ENCODE data around the gene ANKRD11. TPM values are rescaled to one million over a fixed set of nuclear protein-coding genes. Genes with fewer than 3 reads are reported as not detected.
A peak's percentile ranks its signal among the peaks of the same experiment; 100 is the strongest.
"Not testable (repeated sequence)": the region's sequence is repeated elsewhere in the genome, so short reads cannot be mapped to it uniquely, and the experiment has no call there.

Gene ANKRD11
- total RNA-seq, 2 experiments from 2014 or later, result 157 to 175 TPM

- ChIA-PET POLR2A (no interaction called here), CTCF (no interaction called here)
- Mint-ChIP-seq H3K27ac (no peak overlapping the region), H3K36me3 (ENCODE audit: low read depth) (no peaks in the 10 kb centered on the region), H3K27me3 (ENCODE audit: low read depth) (peaks cover 21% of the 10 kb centered on the region), H3K4me1 (ENCODE audit: low read depth) (peaks cover 23% of the 10 kb centered on the region), H3K4me3 (peak overlapping the region; percentile 58), H3K9me3 (ENCODE audit: insufficient read depth) (no peaks in the 10 kb centered on the region)
- ATAC-seq (peak; percentile 45), DNase-seq (peak; percentile 33)
These were observed 233.1 kb downstream of the ANKRD11 start for GRCh38 chr16:89257281-89257731.

DNA sequence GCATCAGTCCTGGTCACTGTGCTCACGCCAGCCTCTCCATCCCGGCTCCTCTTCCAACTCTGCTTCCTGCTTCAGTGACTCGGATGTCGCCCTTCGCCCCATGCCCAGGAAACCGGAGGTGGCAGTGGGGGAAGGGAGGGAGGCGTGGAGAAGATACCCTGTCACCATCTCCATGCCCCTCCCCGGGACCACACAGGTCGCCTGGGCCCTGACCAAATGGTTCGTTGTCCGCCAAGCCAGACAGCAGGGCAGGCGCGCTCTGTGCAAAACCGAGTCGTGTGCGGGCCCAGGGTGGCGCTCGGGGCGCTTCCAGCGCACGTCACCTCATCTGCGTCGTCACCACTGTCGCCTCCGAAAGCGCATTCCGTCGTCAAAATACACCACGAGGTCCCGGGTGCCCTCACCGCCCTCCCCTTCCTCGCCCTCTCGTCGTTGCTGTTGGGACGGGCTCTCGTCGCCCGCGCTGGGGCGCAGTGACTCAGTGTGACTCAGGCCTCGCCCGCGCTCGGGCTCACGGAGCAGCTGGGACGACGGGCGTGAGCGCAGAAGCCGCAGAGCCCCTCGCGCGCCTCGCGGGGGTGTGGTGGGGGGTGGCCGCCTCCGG, 233.6 kb downstream of the ANKRD11 start:
- Mint-ChIP-seq H3K4me1 (ENCODE audit: low read depth) (peaks cover 23% of the 10 kb centered on the region), H3K36me3 (ENCODE audit: low read depth) (no peaks in the 10 kb centered on the region), H3K27ac (no peak overlapping the region), H3K9me3 (ENCODE audit: insufficient read depth) (no peaks in the 10 kb centered on the region), H3K27me3 (ENCODE audit: low read depth) (peaks cover 21% of the 10 kb centered on the region), H3K4me3 (peak overlapping the region; percentile 39)
- ChIA-PET POLR2A (no interaction called here), CTCF (no interaction called here)
- DNase-seq, result peak; percentile 75
- ATAC-seq, result peak; percentile 88

- H3K27ac Mint-ChIP-seq, result no peak overlapping the region
- peaks cover 4% of the 10 kb centered on the region for H3K9me3 Mint-ChIP-seq (ENCODE audit: insufficient read depth)
- POLR2A ChIA-PET, result interaction anchor here (1.2 to 1.3 kb wide), 2 partner anchors 9 to 12 kb away, joined by 3 read pairs; no protein-coding TSS in a partner anchor
- CTCF ChIA-PET, result interaction anchor here (0.6 kb wide), 1 partner anchor 142 kb away, joined by 3 read pairs; no protein-coding TSS in a partner anchor
- no peak overlapping the region for H3K4me3 Mint-ChIP-seq
- peaks cover 19% of the 10 kb centered on the region for H3K4me1 Mint-ChIP-seq (ENCODE audit: low read depth)
- ATAC-seq (no peak), DNase-seq (no peak)
- peaks cover 5% of the 10 kb centered on the region for H3K36me3 Mint-ChIP-seq (ENCODE audit: low read depth)
- peaks cover 23% of the 10 kb centered on the region for H3K27me3 Mint-ChIP-seq (ENCODE audit: low read depth)
These were observed 236.6 kb downstream of the ANKRD11 start for GRCh38 chr16:89253548-89254287.

- Mint-ChIP-seq H3K9me3 (ENCODE audit: insufficient read depth) (peaks cover 4% of the 10 kb centered on the region), H3K4me1 (ENCODE audit: low read depth) (peaks cover 10% of the 10 kb centered on the region), H3K27me3 (ENCODE audit: low read depth) (peaks cover 2% of the 10 kb centered on the region), H3K4me3 (peak overlapping the region; percentile 73), H3K27ac (no peak overlapping the region), H3K36me3 (ENCODE audit: low read depth) (peaks cover 5% of the 10 kb centered on the region)
- POLR2A ChIA-PET, result interaction anchor here (0.9 to 1.5 kb wide), 3 partner anchors 13 to 260 kb away, joined by 3 to 7 read pairs (median 3); partner anchors contain the start of gene ZNF778
- no peak for DNase-seq
- CTCF ChIA-PET, result no interaction called here
- no peak for ATAC-seq
These were observed 242.0 kb downstream of the ANKRD11 start for GRCh38 chr16:89248196-89248982.

DNA sequence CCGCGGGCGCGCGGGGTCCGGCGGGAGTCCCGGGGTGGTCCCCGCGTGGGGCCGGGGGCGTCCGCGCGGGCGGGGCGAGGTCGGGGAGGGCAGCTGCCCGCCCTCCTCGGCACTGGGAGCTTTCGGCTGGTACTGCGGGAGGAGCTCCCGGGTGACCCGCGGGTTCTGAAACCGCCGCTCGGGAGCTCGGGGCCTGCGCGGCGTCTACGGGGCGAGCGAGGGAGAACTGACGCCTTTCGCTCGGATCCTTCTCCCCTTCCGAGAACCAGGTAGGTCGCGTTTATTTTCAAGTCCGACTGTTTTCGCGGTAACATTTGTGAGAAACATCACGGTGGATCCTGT, 242.7 kb downstream of the ANKRD11 start:
- H3K9me3 Mint-ChIP-seq (ENCODE audit: insufficient read depth); H3K27ac Mint-ChIP-seq: not testable (repeated sequence)

GRCh38 chr16:89246903-89247733, 243.2 kb downstream of the ANKRD11 start:
- ATAC-seq, result peak; percentile 91
- H3K4me3 Mint-ChIP-seq, result peak overlapping the region; percentile 67
- ChIA-PET CTCF (interaction anchor here (0.7 to 1.0 kb wide), 4 partner anchors 13 to 310 kb away, joined by 3 to 4 read pairs (median 4); no protein-coding TSS in a partner anchor), POLR2A (interaction anchor here (0.6 to 1.5 kb wide), 6 partner anchors 14 to 262 kb away, joined by 3 to 7 read pairs (median 3); partner anchors contain the start of gene ZNF778)
- peaks cover 15% of the 10 kb centered on the region for H3K4me1 Mint-ChIP-seq (ENCODE audit: low read depth)
- H3K27me3 Mint-ChIP-seq (ENCODE audit: low read depth), result peaks cover 2% of the 10 kb centered on the region
- peaks cover 5% of the 10 kb centered on the region for H3K36me3 Mint-ChIP-seq (ENCODE audit: low read depth)
- peaks cover 4% of the 10 kb centered on the region for H3K9me3 Mint-ChIP-seq (ENCODE audit: insufficient read depth)
- DNase-seq, result peak; percentile 96
- H3K27ac Mint-ChIP-seq, result peak overlapping the region; percentile 57

More for the DNA sequence above, 242.7 kb downstream of the ANKRD11 start:
- peak overlapping the region; percentile 73 for H3K4me3 Mint-ChIP-seq
- ChIA-PET POLR2A (interaction anchor here (0.9 to 1.5 kb wide), 4 partner anchors 13 to 261 kb away, joined by 3 to 7 read pairs (median 3); partner anchors contain the start of gene ZNF778), CTCF (interaction anchor here (0.7 to 1.0 kb wide), 3 partner anchors 12 to 310 kb away, joined by 3 to 4 read pairs (median 4); no protein-coding TSS in a partner anchor)
- H3K27me3 Mint-ChIP-seq (ENCODE audit: low read depth); DNase-seq; H3K36me3 Mint-ChIP-seq (ENCODE audit: low read depth); ATAC-seq: not testable (repeated sequence)
- H3K4me1 Mint-ChIP-seq (ENCODE audit: low read depth), result peaks cover 15% of the 10 kb centered on the region

- ChIA-PET POLR2A (interaction anchor here (0.7 to 1.5 kb wide), 2 partner anchors 29 to 67 kb away, joined by 3 to 7 read pairs; partner anchors contain the start of gene ZNF778), CTCF (interaction anchor here (0.8 kb wide), 1 partner anchor 42 kb away, joined by 3 read pairs; no protein-coding TSS in a partner anchor)
- ATAC-seq, result no peak
- peaks cover 2% of the 10 kb centered on the region for H3K27me3 Mint-ChIP-seq (ENCODE audit: low read depth)
- peaks cover 5% of the 10 kb centered on the region for H3K36me3 Mint-ChIP-seq (ENCODE audit: low read depth)
- H3K9me3 Mint-ChIP-seq (ENCODE audit: insufficient read depth), result peaks cover 4% of the 10 kb centered on the region
- no peak for DNase-seq
- no peak overlapping the region for H3K27ac Mint-ChIP-seq
- peak overlapping the region; percentile 57 for H3K4me3 Mint-ChIP-seq
- peaks cover 19% of the 10 kb centered on the region for H3K4me1 Mint-ChIP-seq (ENCODE audit: low read depth)
These were observed 243.9 kb downstream of the ANKRD11 start for GRCh38 chr16:89246383-89246902.

- H3K27ac Mint-ChIP-seq, result no peak overlapping the region
- peaks cover under 1% of the 10 kb centered on the region for H3K9me3 Mint-ChIP-seq (ENCODE audit: insufficient read depth)
- peaks cover 25% of the 10 kb centered on the region for H3K4me1 Mint-ChIP-seq (ENCODE audit: low read depth)
- DNase-seq, result no peak
- ChIA-PET POLR2A (no interaction called here), CTCF (no interaction called here)
- no peaks in the 10 kb centered on the region for H3K27me3 Mint-ChIP-seq (ENCODE audit: low read depth)
- peaks cover 2% of the 10 kb centered on the region for H3K36me3 Mint-ChIP-seq (ENCODE audit: low read depth)
- ATAC-seq, result no peak
- H3K4me3 Mint-ChIP-seq, result no peak overlapping the region
These were observed 245.6 kb downstream of the ANKRD11 start for GRCh38 chr16:89244754-89245153.

DNA sequence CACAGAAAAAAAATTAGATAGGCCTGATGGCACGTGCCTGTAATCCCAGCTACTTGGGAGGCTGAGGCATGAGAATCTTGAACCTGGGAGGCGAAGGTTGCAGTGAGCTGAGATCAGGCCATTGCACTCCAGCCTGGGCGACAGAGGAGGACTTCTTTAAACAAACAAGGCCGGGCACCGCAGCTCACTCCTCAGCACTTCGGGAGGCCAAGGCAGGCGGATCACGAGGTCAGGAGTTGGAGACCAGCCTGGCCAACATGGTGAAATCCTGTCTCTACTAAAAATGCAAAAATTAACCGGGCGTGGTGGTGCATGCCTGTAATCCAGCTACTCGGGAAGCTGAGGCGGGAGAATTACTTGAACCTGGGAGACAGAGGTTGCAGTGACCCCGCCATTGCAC, 246.1 kb downstream of the ANKRD11 start:
- DNase-seq; ATAC-seq; H3K4me3 Mint-ChIP-seq; H3K9me3 Mint-ChIP-seq (ENCODE audit: insufficient read depth); POLR2A ChIA-PET; H3K36me3 Mint-ChIP-seq (ENCODE audit: low read depth); CTCF ChIA-PET; H3K27me3 Mint-ChIP-seq (ENCODE audit: low read depth); H3K27ac Mint-ChIP-seq: not testable (repeated sequence)
- H3K4me1 Mint-ChIP-seq (ENCODE audit: low read depth), result peaks cover 26% of the 10 kb centered on the region

- no peaks in the 10 kb centered on the region for H3K27me3 Mint-ChIP-seq (ENCODE audit: low read depth)
- H3K4me1 Mint-ChIP-seq (ENCODE audit: low read depth), result peaks cover 26% of the 10 kb centered on the region
- H3K27ac Mint-ChIP-seq, result no peak overlapping the region
- ATAC-seq (no peak), DNase-seq (no peak)
- ChIA-PET CTCF (no interaction called here), POLR2A (no interaction called here)
- H3K9me3 Mint-ChIP-seq (ENCODE audit: insufficient read depth), result no peaks in the 10 kb centered on the region
- H3K36me3 Mint-ChIP-seq (ENCODE audit: low read depth), result no peaks in the 10 kb centered on the region
- peak overlapping the region; percentile 4 for H3K4me3 Mint-ChIP-seq
These were observed 246.7 kb downstream of the ANKRD11 start for GRCh38 chr16:89243664-89244063.

- DNase-seq, result no peak
- ATAC-seq, result no peak
- Mint-ChIP-seq H3K36me3 (ENCODE audit: low read depth) (no peaks in the 10 kb centered on the region), H3K4me3 (peak overlapping the region; percentile 36), H3K27me3 (ENCODE audit: low read depth) (no peaks in the 10 kb centered on the region), H3K9me3 (ENCODE audit: insufficient read depth) (no peaks in the 10 kb centered on the region), H3K4me1 (ENCODE audit: low read depth) (peaks cover 26% of the 10 kb centered on the region), H3K27ac (no peak overlapping the region)
- ChIA-PET POLR2A (no interaction called here), CTCF (no interaction called here)
These were observed 247.6 kb downstream of the ANKRD11 start for GRCh38 chr16:89242795-89243200.

Data from activated CD8-positive, alpha-beta T cell treated with anti-CD3 and anti-CD28 coated beads, Interleukin-2, amount 10 ng/mL, durations not matched to agents 7 days and 5 days (primary cell).